Measurements from ENCODE around the gene CNDP1. TPM values are rescaled to one million over a fixed set of nuclear protein-coding genes. Genes with fewer than 3 reads are reported as not detected.

The CNDP1 gene
- total RNA-seq, 1 experiment from 2014 or later, result not detected

- Mint-ChIP-seq H3K36me3 (ENCODE audit: insufficient read depth, unreplicated experiment) (no peaks in the 10 kb centered on the region), H3K9me3 (ENCODE audit: unreplicated experiment) (no peaks in the 10 kb centered on the region), H3K27me3 (ENCODE audit: insufficient read depth, unreplicated experiment) (peaks cover 18% of the 10 kb centered on the region), H3K4me1 (ENCODE audit: insufficient read depth, unreplicated experiment) (no peaks in the 10 kb centered on the region), H3K27ac (ENCODE audit: low read depth, unreplicated experiment) (no peak overlapping the region), H3K4me3 (ENCODE audit: unreplicated experiment) (no peak overlapping the region)
- DNase-seq (ENCODE audit: unreplicated experiment), result no peak
- intact Hi-C loops (cut with micrococcal nuclease), result no loop called here
- ChIA-PET CTCF (interaction anchor here (0.6 to 0.7 kb wide), 3 partner anchors 119 to 1746 kb away, joined by 3 to 4 read pairs (median 3); no protein-coding TSS in a partner anchor), POLR2A (no interaction called here)
- BruUV-seq (replicated peaks), result no TSS peak
- TF ChIP-seq CTCF (IDR thresholded peaks at IDR 0.05; ENCODE audit: unreplicated experiment), result no peak
These were observed 634 bp upstream of the CNDP1 start for GRCh38 chr18:74533666-74534065.

- peaks cover 9% of the 10 kb centered on the region for H3K27me3 Mint-ChIP-seq (ENCODE audit: insufficient read depth, unreplicated experiment)
- no peak overlapping the region for H3K27ac Mint-ChIP-seq (ENCODE audit: low read depth, unreplicated experiment)
- no peaks in the 10 kb centered on the region for H3K9me3 Mint-ChIP-seq (ENCODE audit: unreplicated experiment)
- BruUV-seq (replicated peaks), result no TSS peak
- H3K36me3 Mint-ChIP-seq (ENCODE audit: insufficient read depth, unreplicated experiment), result no peaks in the 10 kb centered on the region
- no peak for TF ChIP-seq CTCF (IDR thresholded peaks at IDR 0.05; ENCODE audit: unreplicated experiment)
- ChIA-PET CTCF (interaction anchor here (0.6 kb wide), 1 partner anchor 19 kb away, joined by 3 read pairs; no protein-coding TSS in a partner anchor), POLR2A (interaction anchor here (0.9 kb wide), 1 partner anchor 39 kb away, joined by 5 read pairs; the partner anchor contains the start of gene CNDP2)
- no peak overlapping the region for H3K4me3 Mint-ChIP-seq (ENCODE audit: unreplicated experiment)
- H3K4me1 Mint-ChIP-seq (ENCODE audit: insufficient read depth, unreplicated experiment), result no peaks in the 10 kb centered on the region
- intact Hi-C loops (cut with micrococcal nuclease), result no loop called here
- DNase-seq (ENCODE audit: unreplicated experiment), result no peak
These were observed 815 bp downstream of the CNDP1 start for GRCh38 chr18:74534981-74535649.

GRCh38 chr18:74539289-74539688 lies 5.0 kb downstream of the CNDP1 start:
- no peaks in the 10 kb centered on the region for H3K27me3 Mint-ChIP-seq (ENCODE audit: insufficient read depth, unreplicated experiment)
- POLR2A ChIA-PET, result interaction anchor here (0.7 to 0.8 kb wide), 2 partner anchors 9 to 380 kb away, joined by 3 to 4 read pairs; no protein-coding TSS in a partner anchor
- no peak for DNase-seq (ENCODE audit: unreplicated experiment)
- CTCF ChIA-PET, result interaction anchor here (0.6 to 1.3 kb wide), 4 partner anchors 13 to 995 kb away, joined by 3 to 5 read pairs (median 4); no protein-coding TSS in a partner anchor
- no peaks in the 10 kb centered on the region for H3K9me3 Mint-ChIP-seq (ENCODE audit: unreplicated experiment)
- no peak overlapping the region for H3K4me3 Mint-ChIP-seq (ENCODE audit: unreplicated experiment)
- intact Hi-C loops (cut with micrococcal nuclease), result no loop called here
- peaks cover 15% of the 10 kb centered on the region for H3K4me1 Mint-ChIP-seq (ENCODE audit: insufficient read depth, unreplicated experiment)
- TF ChIP-seq CTCF (IDR thresholded peaks at IDR 0.05; ENCODE audit: unreplicated experiment), result no peak
- no peak overlapping the region for H3K27ac Mint-ChIP-seq (ENCODE audit: low read depth, unreplicated experiment)
- H3K36me3 Mint-ChIP-seq (ENCODE audit: insufficient read depth, unreplicated experiment), result no peaks in the 10 kb centered on the region
- no TSS peak for BruUV-seq (replicated peaks)

GRCh38 chr18:74540652-74541421 lies 6.5 kb downstream of the CNDP1 start:
- intact Hi-C loops (cut with micrococcal nuclease), result no loop called here
- DNase-seq (ENCODE audit: unreplicated experiment), result no peak
- no TSS peak for BruUV-seq (replicated peaks)
- CTCF ChIA-PET, result interaction anchor here (0.6 to 1.4 kb wide), 3 partner anchors 11 to 608 kb away, joined by 3 to 6 read pairs (median 3); no protein-coding TSS in a partner anchor
- peaks cover 15% of the 10 kb centered on the region for H3K4me1 Mint-ChIP-seq (ENCODE audit: insufficient read depth, unreplicated experiment)
- TF ChIP-seq CTCF (IDR thresholded peaks at IDR 0.05; ENCODE audit: unreplicated experiment), result no peak
- H3K27me3 Mint-ChIP-seq (ENCODE audit: insufficient read depth, unreplicated experiment), result no peaks in the 10 kb centered on the region
- no peak overlapping the region for H3K27ac Mint-ChIP-seq (ENCODE audit: low read depth, unreplicated experiment)
- H3K9me3 Mint-ChIP-seq (ENCODE audit: unreplicated experiment), result no peaks in the 10 kb centered on the region
- H3K4me3 Mint-ChIP-seq (ENCODE audit: unreplicated experiment), result no peak overlapping the region
- H3K36me3 Mint-ChIP-seq (ENCODE audit: insufficient read depth, unreplicated experiment), result no peaks in the 10 kb centered on the region
- POLR2A ChIA-PET, result interaction anchor here (0.6 to 4.6 kb wide), 8 partner anchors 10 to 1820 kb away, joined by 3 to 37 read pairs (median 4); partner anchors contain the start of genes CNDP2 and TSHZ1

Data from MCF 10A (cell line).